ENCODE results near the gene GRHL3.

GRHL3 gene

GRCh38 chr1:24281591-24281990 is 37.6 kb upstream of the GRHL3 start:
- no peak overlapping the region for H3K4me3 ChIP-seq (ENCODE audit: low read length in 2 of 2)
- peaks cover 0 to 22% (median 2%) of the 10 kb centered on the region in 3 experiments for H3K27me3 ChIP-seq (ENCODE audit: control insufficient read depth in 3 of 3, insufficient read depth in 3 of 3, low read depth in 1 of 3, low read length in 3 of 3)
- no peaks in the 10 kb centered on the region for H3K36me3 ChIP-seq (replicated peaks in 1 of 2; ENCODE audit: control insufficient read depth in 2 of 2, insufficient read depth in 2 of 2, low read length in 2 of 2)
- no peak overlapping the region for H2BK12ac ChIP-seq (ENCODE audit: low read length)
- no peak overlapping the region for H4K8ac ChIP-seq (ENCODE audit: low read depth, low read length)
- H4K91ac ChIP-seq (ENCODE audit: low read depth, low read length, poor library complexity), result no peak overlapping the region
- H3K4me2 ChIP-seq (ENCODE audit: insufficient read depth, low read length, poor library complexity, severe bottlenecking), result no peak overlapping the region
- no peak overlapping the region for H3K18ac ChIP-seq (ENCODE audit: low read length)
- no peak overlapping the region for H3K27ac ChIP-seq (replicated peaks; ENCODE audit: low read length)
- H3K14ac ChIP-seq (ENCODE audit: low read length), result no peak overlapping the region
- no peak overlapping the region for H2BK15ac ChIP-seq (ENCODE audit: low read length)
- no peaks in the 10 kb centered on the region for H3K79me1 ChIP-seq (ENCODE audit: low read depth, low read length)
- no peak overlapping the region for H2AFZ ChIP-seq (ENCODE audit: low read length)
- H2AK5ac ChIP-seq (ENCODE audit: low read depth, low read length), result no peak overlapping the region
- no peak for DNase-seq (ENCODE audit: low spot score)
- no peak overlapping the region for H3K4ac ChIP-seq (ENCODE audit: low read length)
- no peak overlapping the region for H3K9ac ChIP-seq (ENCODE audit: low read depth, low read length, poor library complexity)
- H3K9me3 ChIP-seq (replicated peaks in 1 of 2; ENCODE audit: control insufficient read depth in 2 of 2, insufficient read depth in 1 of 2, low read depth in 1 of 2, low read length in 2 of 2), result no peaks in the 10 kb centered on the region
- H3K23ac ChIP-seq (ENCODE audit: low read depth, low read length, poor library complexity), result no peak overlapping the region
- peaks cover 0 to 3% of the 10 kb centered on the region in 2 donors for H3K4me1 ChIP-seq (ENCODE audit: control insufficient read depth in 2 of 2, insufficient read depth in 1 of 2, low read depth in 1 of 2, low read length in 2 of 2)
- no peak overlapping the region for H2BK5ac ChIP-seq (ENCODE audit: low read length)
- no peak overlapping the region for H2BK120ac ChIP-seq (ENCODE audit: low read depth, low read length)
- no CpG with 5 or more reads among the region's 2 CpGs for WGBS, 2 donors (ENCODE audit: extremely low coverage in 2 of 2, insufficient read length in 2 of 2, insufficient replicate concordance in 1 of 2)

- no peak overlapping the region for H3K4me3 ChIP-seq (ENCODE audit: low read length in 2 of 2)
- H3K4me2 ChIP-seq (ENCODE audit: insufficient read depth, low read length, poor library complexity, severe bottlenecking), result no peak overlapping the region
- no CpG with 5 or more reads among the region's 1 CpG for WGBS, 2 donors (ENCODE audit: extremely low coverage in 2 of 2, insufficient read length in 2 of 2, insufficient replicate concordance in 1 of 2)
Measured at GRCh38 chr1:24282491-24282890, 36.7 kb upstream of the GRHL3 start.

GRCh38 chr1:24283326-24284155 is 35.6 kb upstream of the GRHL3 start:
- Histone ChIP-seq H2BK5ac (ENCODE audit: low read length) (no peak overlapping the region), H2BK120ac (ENCODE audit: low read depth, low read length) (no peak overlapping the region), H2BK15ac (ENCODE audit: low read length) (no peak overlapping the region), H3K23ac (ENCODE audit: low read depth, low read length, poor library complexity) (no peak overlapping the region), H3K36me3 (replicated peaks in 1 of 2; ENCODE audit: control insufficient read depth in 2 of 2, insufficient read depth in 2 of 2, low read length in 2 of 2) (no peaks in the 10 kb centered on the region), H3K27me3 (ENCODE audit: control insufficient read depth in 3 of 3, insufficient read depth in 3 of 3, low read depth in 1 of 3, low read length in 3 of 3) (peaks cover 0 to 22% (median 2%) of the 10 kb centered on the region in 3 experiments), H3K4me3 (ENCODE audit: low read length in 2 of 2) (no peak overlapping the region), H3K9me3 (replicated peaks in 1 of 2; ENCODE audit: control insufficient read depth in 2 of 2, insufficient read depth in 1 of 2, low read depth in 1 of 2, low read length in 2 of 2) (no peaks in the 10 kb centered on the region), H3K18ac (ENCODE audit: low read length) (no peak overlapping the region), H4K91ac (ENCODE audit: low read depth, low read length, poor library complexity) (no peak overlapping the region), H3K27ac (replicated peaks; ENCODE audit: low read length) (no peak overlapping the region), H4K8ac (ENCODE audit: low read depth, low read length) (no peak overlapping the region), H3K4ac (ENCODE audit: low read length) (no peak overlapping the region), H2AK5ac (ENCODE audit: low read depth, low read length) (no peak overlapping the region), H3K4me1 (ENCODE audit: control insufficient read depth in 2 of 2, insufficient read depth in 1 of 2, low read depth in 1 of 2, low read length in 2 of 2) (peaks cover 0 to 3% of the 10 kb centered on the region in 2 donors), H3K4me2 (ENCODE audit: insufficient read depth, low read length, poor library complexity, severe bottlenecking) (no peak overlapping the region), H2AFZ (ENCODE audit: low read length) (no peak overlapping the region), H3K14ac (ENCODE audit: low read length) (no peak overlapping the region), H3K79me1 (ENCODE audit: low read depth, low read length) (no peaks in the 10 kb centered on the region), H3K9ac (ENCODE audit: low read depth, low read length, poor library complexity) (no peak overlapping the region), H2BK12ac (ENCODE audit: low read length) (no peak overlapping the region)
- WGBS, 2 donors (ENCODE audit: extremely low coverage in 2 of 2, insufficient read length in 2 of 2, insufficient replicate concordance in 1 of 2), result no CpG with 5 or more reads among the region's 10 CpGs
- DNase-seq (ENCODE audit: low spot score), result no peak

More at GRCh38 chr1:24282491-24282890, 36.7 kb upstream of the GRHL3 start:
- Histone ChIP-seq H3K9me3 (replicated peaks in 1 of 2; ENCODE audit: control insufficient read depth in 2 of 2, insufficient read depth in 1 of 2, low read depth in 1 of 2, low read length in 2 of 2) (no peaks in the 10 kb centered on the region), H2AK5ac (ENCODE audit: low read depth, low read length) (no peak overlapping the region), H3K14ac (ENCODE audit: low read length) (no peak overlapping the region), H2BK120ac (ENCODE audit: low read depth, low read length) (no peak overlapping the region), H2BK5ac (ENCODE audit: low read length) (no peak overlapping the region), H4K91ac (ENCODE audit: low read depth, low read length, poor library complexity) (no peak overlapping the region), H4K8ac (ENCODE audit: low read depth, low read length) (no peak overlapping the region), H3K27me3 (ENCODE audit: control insufficient read depth in 3 of 3, insufficient read depth in 3 of 3, low read depth in 1 of 3, low read length in 3 of 3) (peaks cover 0 to 22% (median 2%) of the 10 kb centered on the region in 3 experiments), H2BK15ac (ENCODE audit: low read length) (no peak overlapping the region), H3K36me3 (replicated peaks in 1 of 2; ENCODE audit: control insufficient read depth in 2 of 2, insufficient read depth in 2 of 2, low read length in 2 of 2) (no peaks in the 10 kb centered on the region), H2BK12ac (ENCODE audit: low read length) (no peak overlapping the region), H3K18ac (ENCODE audit: low read length) (no peak overlapping the region), H3K4me1 (ENCODE audit: control insufficient read depth in 2 of 2, insufficient read depth in 1 of 2, low read depth in 1 of 2, low read length in 2 of 2) (peaks cover 0 to 3% of the 10 kb centered on the region in 2 donors), H3K9ac (ENCODE audit: low read depth, low read length, poor library complexity) (no peak overlapping the region), H3K27ac (replicated peaks; ENCODE audit: low read length) (no peak overlapping the region), H3K79me1 (ENCODE audit: low read depth, low read length) (no peaks in the 10 kb centered on the region), H2AFZ (ENCODE audit: low read length) (no peak overlapping the region), H3K23ac (ENCODE audit: low read depth, low read length, poor library complexity) (no peak overlapping the region), H3K4ac (ENCODE audit: low read length) (no peak overlapping the region)
- no peak for DNase-seq (ENCODE audit: low spot score)

- no peak overlapping the region for H3K4me2 ChIP-seq (ENCODE audit: insufficient read depth, low read length, poor library complexity, severe bottlenecking)
- H3K36me3 ChIP-seq (replicated peaks in 1 of 2; ENCODE audit: control insufficient read depth in 2 of 2, insufficient read depth in 2 of 2, low read length in 2 of 2), result no peaks in the 10 kb centered on the region
- H4K8ac ChIP-seq (ENCODE audit: low read depth, low read length), result no peak overlapping the region
- H3K27ac ChIP-seq (replicated peaks; ENCODE audit: low read length), result no peak overlapping the region
- peaks cover 0 to 27% (median 2%) of the 10 kb centered on the region in 3 experiments for H3K27me3 ChIP-seq (ENCODE audit: control insufficient read depth in 3 of 3, insufficient read depth in 3 of 3, low read depth in 1 of 3, low read length in 3 of 3)
- no peak overlapping the region for H2AK5ac ChIP-seq (ENCODE audit: low read depth, low read length)
- H2BK15ac ChIP-seq (ENCODE audit: low read length), result no peak overlapping the region
- no peaks in the 10 kb centered on the region for H3K79me1 ChIP-seq (ENCODE audit: low read depth, low read length)
- no CpG with 5 or more reads among the region's 8 CpGs for WGBS, 2 donors (ENCODE audit: extremely low coverage in 2 of 2, insufficient read length in 2 of 2, insufficient replicate concordance in 1 of 2)
- H2AFZ ChIP-seq (ENCODE audit: low read length), result no peak overlapping the region
- no peak overlapping the region for H4K91ac ChIP-seq (ENCODE audit: low read depth, low read length, poor library complexity)
- H2BK120ac ChIP-seq (ENCODE audit: low read depth, low read length), result no peak overlapping the region
- H2BK5ac ChIP-seq (ENCODE audit: low read length), result no peak overlapping the region
- no peak overlapping the region for H3K4me3 ChIP-seq (ENCODE audit: low read length in 2 of 2)
- H3K18ac ChIP-seq (ENCODE audit: low read length), result no peak overlapping the region
- no peaks in the 10 kb centered on the region for H3K9me3 ChIP-seq (replicated peaks in 1 of 2; ENCODE audit: control insufficient read depth in 2 of 2, insufficient read depth in 1 of 2, low read depth in 1 of 2, low read length in 2 of 2)
- H3K14ac ChIP-seq (ENCODE audit: low read length), result no peak overlapping the region
- H3K4me1 ChIP-seq (ENCODE audit: control insufficient read depth in 2 of 2, insufficient read depth in 1 of 2, low read depth in 1 of 2, low read length in 2 of 2), result peaks cover 0 to 3% of the 10 kb centered on the region in 2 donors
- no peak overlapping the region for H3K4ac ChIP-seq (ENCODE audit: low read length)
- no peak overlapping the region for H2BK12ac ChIP-seq (ENCODE audit: low read length)
- DNase-seq (ENCODE audit: low spot score), result no peak
- no peak overlapping the region for H3K9ac ChIP-seq (ENCODE audit: low read depth, low read length, poor library complexity)
- H3K23ac ChIP-seq (ENCODE audit: low read depth, low read length, poor library complexity), result no peak overlapping the region
Measured at GRCh38 chr1:24284156-24284471, 35.0 kb upstream of the GRHL3 start.

All from neuronal stem cell (in vitro differentiated cells).